WI38 (cell line): ENCODE measurements around the gene POU2F3.

Source experiments
- H3K4me3 ChIP-seq: 2 replicates; pipeline ENCODE4 v1.5.1; 2011; ENCODE audit warnings: low read depth, mild to moderate bottlenecking, control low read depth, low read length
- TF ChIP-seq, protein P1 (sequence below): IDR thresholded peaks from 2 replicates; pipeline ENCODE4 v1.5.1; 2012; ENCODE audit warnings: low read depth, mild to moderate bottlenecking, control low read depth, low read length

Gene POU2F3

DNA sequence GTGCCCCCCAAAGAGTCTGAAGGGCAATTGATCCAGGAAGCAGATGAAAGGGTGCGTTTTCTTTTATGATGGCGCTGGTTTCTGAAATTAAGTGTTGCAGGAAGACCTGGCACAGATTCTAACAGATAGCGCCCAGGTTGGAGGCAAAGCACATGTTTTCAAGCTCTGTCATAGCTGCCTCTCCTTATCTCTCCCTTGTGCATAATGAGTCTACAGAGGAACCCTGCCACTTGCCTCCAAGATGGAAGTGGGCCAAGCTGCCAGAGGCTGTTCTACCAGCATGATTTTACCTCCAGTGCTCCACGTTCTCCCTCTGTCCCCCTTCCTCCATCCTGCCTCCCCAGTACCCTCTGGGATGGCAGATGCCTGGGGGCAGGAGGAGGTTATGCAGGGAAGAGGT lies 55.2 kb downstream of the POU2F3 start:
- TF ChIP-seq, protein P1, sequence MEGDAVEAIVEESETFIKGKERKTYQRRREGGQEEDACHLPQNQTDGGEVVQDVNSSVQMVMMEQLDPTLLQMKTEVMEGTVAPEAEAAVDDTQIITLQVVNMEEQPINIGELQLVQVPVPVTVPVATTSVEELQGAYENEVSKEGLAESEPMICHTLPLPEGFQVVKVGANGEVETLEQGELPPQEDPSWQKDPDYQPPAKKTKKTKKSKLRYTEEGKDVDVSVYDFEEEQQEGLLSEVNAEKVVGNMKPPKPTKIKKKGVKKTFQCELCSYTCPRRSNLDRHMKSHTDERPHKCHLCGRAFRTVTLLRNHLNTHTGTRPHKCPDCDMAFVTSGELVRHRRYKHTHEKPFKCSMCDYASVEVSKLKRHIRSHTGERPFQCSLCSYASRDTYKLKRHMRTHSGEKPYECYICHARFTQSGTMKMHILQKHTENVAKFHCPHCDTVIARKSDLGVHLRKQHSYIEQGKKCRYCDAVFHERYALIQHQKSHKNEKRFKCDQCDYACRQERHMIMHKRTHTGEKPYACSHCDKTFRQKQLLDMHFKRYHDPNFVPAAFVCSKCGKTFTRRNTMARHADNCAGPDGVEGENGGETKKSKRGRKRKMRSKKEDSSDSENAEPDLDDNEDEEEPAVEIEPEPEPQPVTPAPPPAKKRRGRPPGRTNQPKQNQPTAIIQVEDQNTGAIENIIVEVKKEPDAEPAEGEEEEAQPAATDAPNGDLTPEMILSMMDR, result no peak
- H3K4me3 ChIP-seq, result no peak overlapping the region

DNA sequence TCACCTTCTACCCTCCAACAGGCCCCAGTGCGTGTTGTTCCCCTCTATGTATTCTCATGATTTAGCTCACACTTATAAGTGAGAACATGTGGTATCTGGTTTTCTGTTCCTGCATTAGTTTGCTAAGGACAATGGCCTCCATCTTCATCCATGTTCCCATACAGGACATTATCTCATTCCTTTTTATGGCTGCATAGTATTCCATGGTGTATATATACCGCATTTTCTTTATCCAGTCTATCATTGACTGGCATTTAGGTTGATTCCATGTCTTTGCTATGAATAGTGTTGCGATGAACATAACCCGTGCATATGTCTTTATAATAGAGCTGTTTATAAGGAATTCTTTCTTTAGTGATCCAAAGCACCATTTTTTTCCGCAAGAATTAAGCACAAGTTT lies 56.6 kb downstream of the POU2F3 start:
- no peak overlapping the region for H3K4me3 ChIP-seq
- TF ChIP-seq, protein P1, result no peak

GRCh38 chr11:120298461-120298860 lies 58.5 kb downstream of the POU2F3 start:
- TF ChIP-seq, protein P1, result no peak

GRCh38 chr11:120302001-120302805 lies 62.3 kb downstream of the POU2F3 start:
- no peak overlapping the region for H3K4me3 ChIP-seq
- TF ChIP-seq, protein P1, result no peak

More at GRCh38 chr11:120298461-120298860, 58.5 kb downstream of the POU2F3 start:
- H3K4me3 ChIP-seq, result no peak overlapping the region

DNA sequence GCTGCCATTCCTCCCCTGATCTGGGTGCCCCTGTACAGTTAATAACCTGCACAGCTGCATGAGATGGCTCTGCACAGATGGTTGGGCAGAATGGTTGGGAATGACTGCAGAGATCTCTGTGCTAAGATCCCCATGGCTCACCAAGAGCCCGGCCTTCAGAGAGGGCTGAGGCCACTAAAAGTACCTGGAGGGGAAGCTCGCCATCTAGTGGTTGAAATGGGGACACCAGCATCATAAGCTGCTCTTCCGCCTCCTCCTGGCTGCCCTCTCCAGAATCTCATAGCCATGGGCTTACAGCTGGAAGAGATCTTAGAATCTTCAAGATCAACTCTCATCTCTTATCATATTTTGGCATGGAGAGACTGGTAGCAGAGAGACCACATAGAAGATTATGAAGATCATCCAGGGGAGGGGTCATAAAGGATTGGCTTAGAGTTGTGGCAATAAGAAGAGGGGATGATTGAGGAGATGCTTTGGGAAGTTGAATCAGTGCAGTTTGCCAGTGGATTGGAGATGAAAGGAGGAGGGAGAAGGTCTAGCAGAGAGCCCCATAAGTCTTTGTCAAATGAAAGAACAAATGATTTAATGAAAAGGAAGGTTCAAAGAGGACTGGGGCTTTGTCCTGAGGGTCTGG lies 63.2 kb downstream of the POU2F3 start:
- H3K4me3 ChIP-seq, result no peak overlapping the region
- TF ChIP-seq, protein P1, result peak; percentile 98

DNA sequence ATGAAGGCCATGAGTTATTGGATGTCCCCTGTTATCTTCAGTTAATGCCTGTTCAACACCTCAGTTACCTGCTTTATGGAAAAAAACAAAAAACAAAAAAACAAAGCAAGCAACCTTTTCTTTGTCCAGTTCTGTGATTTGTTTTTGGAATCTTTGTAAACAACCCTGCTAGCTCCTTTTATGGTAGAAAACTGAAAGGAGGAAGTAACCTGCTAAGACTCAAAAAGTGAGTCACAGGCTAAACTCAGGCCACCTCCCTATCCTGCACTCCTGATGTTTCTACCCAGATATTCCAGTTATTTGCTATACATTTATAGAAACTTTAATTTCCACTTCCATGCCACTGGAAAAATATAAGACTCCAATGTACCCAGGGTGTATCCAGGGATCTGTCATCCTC lies 64.6 kb downstream of the POU2F3 start:
- TF ChIP-seq, protein P1, result no peak

DNA sequence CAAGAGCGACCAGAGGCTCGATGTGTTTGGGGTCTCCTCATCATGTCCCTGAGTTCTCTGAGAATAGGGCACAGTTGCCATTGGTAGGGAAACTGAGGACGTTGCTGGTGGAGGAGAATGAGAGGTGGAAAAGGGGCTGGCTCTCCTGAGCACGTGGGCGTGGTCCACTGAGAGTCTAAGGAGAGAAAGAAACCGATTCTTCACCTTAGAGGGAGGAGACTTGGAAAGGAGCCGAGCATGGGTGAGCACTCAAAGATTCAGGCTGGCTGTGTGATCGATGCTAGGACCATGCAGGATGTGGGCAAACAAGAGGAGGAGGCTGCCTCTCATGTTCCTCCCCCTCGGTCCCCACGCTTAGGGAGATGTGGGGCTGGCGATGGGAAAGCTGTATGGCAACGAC lies 65.3 kb downstream of the POU2F3 start:
- H3K4me3 ChIP-seq, result no peak overlapping the region

More for the DNA sequence above, 64.6 kb downstream of the POU2F3 start:
- no peak overlapping the region for H3K4me3 ChIP-seq

More for the DNA sequence above, 65.3 kb downstream of the POU2F3 start:
- TF ChIP-seq, protein P1, result no peak
